ENCODE results near the gene SKI. TPM values are rescaled to one million over a fixed set of nuclear protein-coding genes. Genes with fewer than 3 reads are reported as not detected.
A peak's percentile ranks its signal among the peaks of the same experiment; 100 is the strongest.

The SKI gene
- total RNA-seq, 2 donors from 2014 or later, result 135 to 138 TPM

DNA sequence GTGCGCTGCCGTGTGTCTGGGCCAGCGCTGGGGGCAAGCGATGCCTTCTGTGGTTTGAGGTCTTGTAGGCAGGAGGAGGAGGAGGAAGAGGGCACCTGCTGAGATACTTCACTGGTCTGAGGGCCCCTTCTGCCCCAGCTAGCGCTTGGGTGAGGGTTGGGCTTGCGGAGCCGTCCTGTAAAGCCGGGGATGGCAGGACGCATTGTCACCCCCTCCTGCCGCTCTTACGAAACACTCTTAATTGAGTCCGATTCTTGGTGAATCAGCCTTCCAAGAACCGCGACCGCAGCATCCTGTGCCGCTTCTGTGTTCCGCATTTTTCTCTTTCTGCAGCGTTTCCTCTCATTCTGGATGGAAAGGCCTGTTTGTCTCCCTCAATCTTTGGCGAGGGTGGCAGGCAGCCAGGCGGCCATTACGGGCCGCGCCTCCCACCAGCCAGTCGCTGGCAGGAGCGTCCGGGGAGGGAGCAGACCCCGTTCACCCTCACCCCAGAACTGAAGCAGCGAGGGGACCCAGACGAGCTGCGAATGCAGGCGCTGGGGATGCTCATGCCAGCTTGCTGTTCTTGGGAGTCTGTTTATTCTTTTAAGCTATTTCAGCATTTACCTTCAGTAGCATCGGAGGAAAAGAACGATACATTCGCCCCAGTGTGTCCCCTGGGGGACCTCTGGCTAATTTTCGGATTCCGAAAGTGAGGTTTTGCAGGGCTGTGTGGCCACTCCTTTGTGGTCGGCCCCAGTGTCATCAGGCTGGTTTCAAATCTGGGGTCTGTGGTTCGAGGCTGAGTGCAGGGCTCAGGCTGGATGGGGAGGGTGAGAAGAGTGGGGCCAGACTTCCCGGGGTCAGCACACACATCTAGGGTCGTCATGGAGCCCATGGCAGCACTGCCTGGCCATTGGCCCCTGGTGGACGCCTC lies 62.7 kb downstream of the SKI start:
- TF ChIP-seq, protein P1, sequence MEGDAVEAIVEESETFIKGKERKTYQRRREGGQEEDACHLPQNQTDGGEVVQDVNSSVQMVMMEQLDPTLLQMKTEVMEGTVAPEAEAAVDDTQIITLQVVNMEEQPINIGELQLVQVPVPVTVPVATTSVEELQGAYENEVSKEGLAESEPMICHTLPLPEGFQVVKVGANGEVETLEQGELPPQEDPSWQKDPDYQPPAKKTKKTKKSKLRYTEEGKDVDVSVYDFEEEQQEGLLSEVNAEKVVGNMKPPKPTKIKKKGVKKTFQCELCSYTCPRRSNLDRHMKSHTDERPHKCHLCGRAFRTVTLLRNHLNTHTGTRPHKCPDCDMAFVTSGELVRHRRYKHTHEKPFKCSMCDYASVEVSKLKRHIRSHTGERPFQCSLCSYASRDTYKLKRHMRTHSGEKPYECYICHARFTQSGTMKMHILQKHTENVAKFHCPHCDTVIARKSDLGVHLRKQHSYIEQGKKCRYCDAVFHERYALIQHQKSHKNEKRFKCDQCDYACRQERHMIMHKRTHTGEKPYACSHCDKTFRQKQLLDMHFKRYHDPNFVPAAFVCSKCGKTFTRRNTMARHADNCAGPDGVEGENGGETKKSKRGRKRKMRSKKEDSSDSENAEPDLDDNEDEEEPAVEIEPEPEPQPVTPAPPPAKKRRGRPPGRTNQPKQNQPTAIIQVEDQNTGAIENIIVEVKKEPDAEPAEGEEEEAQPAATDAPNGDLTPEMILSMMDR (IDR thresholded peaks at IDR 0.05), result no peak
- ATAC-seq (ENCODE audit: insufficient number of reproducible peaks, low FRiP score, low read depth) (peak; percentile 83), DNase-seq (ENCODE audit: low spot score) (peak; percentile 78)
- Histone ChIP-seq H3K27ac (peak overlapping the region; percentile 86 to 90), H3K4me1 (ENCODE audit: control insufficient read depth in 1 of 2, low read depth in 2 of 2) (peaks cover 79 to 95% of the 10 kb centered on the region in 2 donors), H3K9me3 (no peaks in the 10 kb centered on the region), H3K36me3 (no peaks in the 10 kb centered on the region), H3K4me3 (peak overlapping the region; percentile 73), H3K27me3 (replicated peaks; ENCODE audit: insufficient read depth) (no peaks in the 10 kb centered on the region)

DNA sequence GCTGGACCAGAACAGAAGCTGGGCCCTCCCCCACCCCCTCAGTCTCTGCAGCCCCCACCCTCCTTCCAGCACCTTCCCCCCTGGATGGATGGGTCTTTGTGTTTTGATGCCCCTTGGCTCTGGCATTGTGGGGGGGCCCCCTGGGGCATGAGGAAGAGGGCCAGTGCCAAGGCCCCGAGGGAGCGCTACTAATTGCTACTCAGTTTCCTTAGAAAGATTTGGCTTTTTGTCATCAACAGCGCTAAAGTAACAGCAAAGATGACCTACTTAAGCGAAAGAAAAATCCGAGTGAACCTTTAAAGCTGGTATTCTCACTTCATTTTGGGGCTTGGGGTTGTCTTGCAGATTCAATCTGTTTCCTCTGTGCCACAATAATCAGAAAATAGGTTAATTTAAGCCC lies 63.5 kb downstream of the SKI start:
- peaks cover 74 to 95% of the 10 kb centered on the region in 2 donors for H3K4me1 ChIP-seq (ENCODE audit: control insufficient read depth in 1 of 2, low read depth in 2 of 2)
- TF ChIP-seq, protein P1 (IDR thresholded peaks at IDR 0.05), result no peak
- no peaks in the 10 kb centered on the region for H3K27me3 ChIP-seq (replicated peaks; ENCODE audit: insufficient read depth)
- no peaks in the 10 kb centered on the region for H3K36me3 ChIP-seq
- peak overlapping the region; percentile 73 for H3K4me3 ChIP-seq
- H3K9me3 ChIP-seq, result no peaks in the 10 kb centered on the region
- no peak for DNase-seq (ENCODE audit: low spot score)
- ATAC-seq (ENCODE audit: insufficient number of reproducible peaks, low FRiP score, low read depth), result no peak
- peak overlapping the region; percentile 86 to 90 for H3K27ac ChIP-seq

DNA sequence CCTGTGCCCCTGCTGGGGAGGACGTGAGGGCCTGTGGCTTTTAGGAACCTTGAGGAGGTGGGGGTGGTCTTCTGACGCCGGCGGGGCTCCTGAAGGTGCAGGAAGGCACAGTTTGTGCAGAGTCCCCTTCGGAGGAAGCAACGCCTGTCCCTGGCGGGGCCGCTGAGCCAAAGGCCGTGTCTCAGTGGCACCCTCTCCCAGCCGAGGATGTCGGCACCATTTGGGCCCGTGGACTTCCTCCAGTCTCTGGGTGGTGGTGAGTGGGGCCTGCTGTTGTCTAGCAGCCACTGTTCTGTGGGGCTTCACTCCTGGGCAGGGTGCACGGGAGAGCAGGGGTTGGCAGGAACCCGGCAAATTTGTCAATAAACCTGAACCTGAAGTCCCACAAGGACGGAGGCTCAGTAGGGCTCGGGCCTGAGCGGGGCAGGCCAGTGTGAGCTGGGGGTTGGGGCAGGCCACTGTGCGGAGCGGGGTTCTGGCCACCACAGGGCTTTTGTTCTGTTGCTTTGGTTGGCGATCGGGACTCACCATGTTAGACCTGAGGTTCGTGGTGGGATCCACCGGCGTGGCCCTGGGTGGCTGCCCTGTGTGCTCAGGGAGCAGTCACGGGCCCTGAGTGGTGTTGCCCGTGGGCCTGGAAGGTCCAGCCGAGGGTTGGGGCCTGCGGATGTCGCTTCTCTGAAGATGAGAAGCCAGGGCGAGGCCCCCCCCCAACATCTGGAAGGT lies 64.8 kb downstream of the SKI start:
- Histone ChIP-seq H3K9me3 (no peaks in the 10 kb centered on the region), H3K4me1 (ENCODE audit: control insufficient read depth in 1 of 2, low read depth in 2 of 2) (peaks cover 66 to 95% of the 10 kb centered on the region in 2 donors), H3K27ac (peak overlapping the region; percentile 86 to 90), H3K36me3 (no peaks in the 10 kb centered on the region), H3K4me3 (no peak overlapping the region), H3K27me3 (replicated peaks; ENCODE audit: insufficient read depth) (no peaks in the 10 kb centered on the region)
- TF ChIP-seq, protein P1 (IDR thresholded peaks at IDR 0.05), result no peak
- DNase-seq (ENCODE audit: low spot score) (no peak), ATAC-seq (ENCODE audit: insufficient number of reproducible peaks, low FRiP score, low read depth) (no peak)

DNA sequence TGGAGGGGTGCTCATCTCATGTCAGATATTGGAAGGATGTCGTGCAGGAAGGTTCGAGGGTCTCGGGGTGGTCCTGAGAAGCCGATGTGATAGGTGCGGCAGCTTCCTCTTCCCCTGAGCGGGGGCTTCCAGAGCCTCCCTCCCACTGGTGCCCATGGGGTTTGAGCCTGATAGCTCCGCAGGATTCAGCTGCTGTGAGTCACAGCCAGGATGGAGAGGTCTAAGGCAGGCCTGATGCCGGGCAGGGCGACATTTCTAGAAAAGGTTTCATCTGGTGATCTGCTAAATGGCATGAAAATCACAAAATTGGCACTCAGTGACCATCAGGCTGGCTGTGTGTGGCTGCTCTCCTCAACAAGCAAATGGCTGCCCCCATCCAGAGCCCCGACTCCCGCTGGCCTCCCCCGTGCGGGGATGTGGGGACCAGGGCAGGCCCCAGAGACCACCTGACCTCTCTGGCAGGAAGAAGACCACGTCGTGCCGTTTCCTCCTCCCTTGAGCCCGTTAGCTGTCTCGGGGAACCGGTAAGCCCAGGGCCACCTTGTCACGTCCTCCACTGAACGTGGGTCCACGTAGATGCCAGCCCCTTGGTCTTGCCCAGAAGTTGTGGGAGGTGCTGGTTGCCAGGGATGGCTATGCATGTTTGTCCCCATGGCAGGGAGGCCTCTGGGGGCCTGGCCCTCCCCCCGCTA lies 66.1 kb downstream of the SKI start:
- Histone ChIP-seq H3K27me3 (replicated peaks; ENCODE audit: insufficient read depth) (no peaks in the 10 kb centered on the region), H3K9me3 (no peaks in the 10 kb centered on the region), H3K36me3 (no peaks in the 10 kb centered on the region), H3K27ac (peak overlapping the region; percentile 54 to 57), H3K4me1 (ENCODE audit: control insufficient read depth in 1 of 2, low read depth in 2 of 2) (peaks cover 63 to 95% of the 10 kb centered on the region in 2 donors), H3K4me3 (no peak overlapping the region)
- no peak for ATAC-seq (ENCODE audit: insufficient number of reproducible peaks, low FRiP score, low read depth)
- TF ChIP-seq, protein P1 (IDR thresholded peaks at IDR 0.05), result no peak
- DNase-seq (ENCODE audit: low spot score), result no peak

GRCh38 chr1:2294725-2295078 lies 66.6 kb downstream of the SKI start:
- Histone ChIP-seq H3K9me3 (no peaks in the 10 kb centered on the region), H3K4me3 (no peak overlapping the region), H3K27ac (peak overlapping the region; percentile 54 to 57), H3K27me3 (replicated peaks; ENCODE audit: insufficient read depth) (no peaks in the 10 kb centered on the region), H3K36me3 (no peaks in the 10 kb centered on the region), H3K4me1 (ENCODE audit: control insufficient read depth in 1 of 2, low read depth in 2 of 2) (peaks cover 63 to 95% of the 10 kb centered on the region in 2 donors)
- ATAC-seq (ENCODE audit: insufficient number of reproducible peaks, low FRiP score, low read depth), result no peak
- TF ChIP-seq, protein P1 (IDR thresholded peaks at IDR 0.05), result no peak
- DNase-seq (ENCODE audit: low spot score), result no peak

Data from thoracic aorta (tissue), 2 donors.